ENCODE data around the gene FKBP15.
"Not testable (repeated sequence)": the region's sequence is repeated elsewhere in the genome, so short reads cannot be mapped to it uniquely, and the experiment has no call there.

FKBP15 gene

DNA sequence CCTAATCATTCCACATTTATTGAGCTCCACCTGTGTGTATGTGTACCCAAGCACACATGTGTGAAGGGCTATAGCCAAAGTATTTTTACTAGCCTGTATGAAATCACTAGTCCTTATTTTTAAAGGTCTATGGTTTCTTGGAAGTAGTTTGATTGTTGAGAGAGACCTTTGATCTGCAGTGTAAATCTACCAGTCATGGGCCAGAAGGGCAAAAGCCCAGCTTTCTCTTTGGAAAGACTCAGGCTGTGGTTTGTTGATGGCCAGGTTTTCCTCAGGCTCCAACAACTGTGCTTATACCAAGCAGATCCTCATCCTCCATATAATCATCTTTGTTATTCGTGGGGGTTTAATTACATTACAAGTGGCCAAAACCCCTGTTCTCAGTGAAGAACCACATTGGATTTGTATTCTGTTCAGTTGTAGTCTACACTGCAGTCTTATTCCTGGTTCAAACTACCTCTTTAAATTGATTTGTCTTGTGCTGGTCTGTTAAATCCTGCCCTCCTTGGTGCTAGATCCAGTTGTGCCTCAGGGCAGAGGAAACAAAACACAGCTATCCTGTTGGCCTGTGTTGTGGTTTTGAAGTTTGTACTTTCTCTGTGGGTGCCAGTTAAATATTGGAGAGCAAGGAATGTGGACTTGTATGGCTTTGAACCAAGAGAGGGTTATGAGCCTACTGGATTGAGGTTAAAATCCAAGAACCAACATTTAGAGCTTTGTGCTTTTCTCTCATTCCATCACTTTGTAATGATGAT is 41.0 kb upstream of the FKBP15 start:
- no peak overlapping the region for H3K4me3 ChIP-seq (ENCODE audit: low read depth, low read length)
- TF ChIP-seq CTCF (IDR thresholded peaks at IDR 0.05; ENCODE audit: insufficient read depth, low read depth, low read length, missing control alignments) = no peak
- no peak for DNase-seq (ENCODE audit: low read depth)

- no peak for DNase-seq (ENCODE audit: low read depth)
- no peak for TF ChIP-seq CTCF (IDR thresholded peaks at IDR 0.05; ENCODE audit: insufficient read depth, low read depth, low read length, missing control alignments)
- no peak overlapping the region for H3K4me3 ChIP-seq (ENCODE audit: low read depth, low read length)
Observed at GRCh38 chr9:113258282-113258681, 37.2 kb upstream of the FKBP15 start.

- DNase-seq (ENCODE audit: low read depth) = no peak
- H3K4me3 ChIP-seq (ENCODE audit: low read depth, low read length) = no peak overlapping the region
- TF ChIP-seq CTCF (IDR thresholded peaks at IDR 0.05; ENCODE audit: insufficient read depth, low read depth, low read length, missing control alignments) = no peak
Observed at GRCh38 chr9:113257863-113258262, 36.8 kb upstream of the FKBP15 start.

GRCh38 chr9:113255438-113255837 is 34.4 kb upstream of the FKBP15 start:
- H3K4me3 ChIP-seq (ENCODE audit: low read depth, low read length) = no peak overlapping the region
- no peak for DNase-seq (ENCODE audit: low read depth)
- no peak for TF ChIP-seq CTCF (IDR thresholded peaks at IDR 0.05; ENCODE audit: insufficient read depth, low read depth, low read length, missing control alignments)

GRCh38 chr9:113254991-113255390 is 33.9 kb upstream of the FKBP15 start:
- no peak for TF ChIP-seq CTCF (IDR thresholded peaks at IDR 0.05; ENCODE audit: insufficient read depth, low read depth, low read length, missing control alignments)
- no peak overlapping the region for H3K4me3 ChIP-seq (ENCODE audit: low read depth, low read length)
- DNase-seq (ENCODE audit: low read depth) = no peak

- no peak overlapping the region for H3K4me3 ChIP-seq (ENCODE audit: low read depth, low read length)
- TF ChIP-seq CTCF (IDR thresholded peaks at IDR 0.05; ENCODE audit: insufficient read depth, low read depth, low read length, missing control alignments) = no peak
- DNase-seq (ENCODE audit: low read depth) = no peak
Observed at GRCh38 chr9:113250807-113251206, 29.7 kb upstream of the FKBP15 start.

DNA sequence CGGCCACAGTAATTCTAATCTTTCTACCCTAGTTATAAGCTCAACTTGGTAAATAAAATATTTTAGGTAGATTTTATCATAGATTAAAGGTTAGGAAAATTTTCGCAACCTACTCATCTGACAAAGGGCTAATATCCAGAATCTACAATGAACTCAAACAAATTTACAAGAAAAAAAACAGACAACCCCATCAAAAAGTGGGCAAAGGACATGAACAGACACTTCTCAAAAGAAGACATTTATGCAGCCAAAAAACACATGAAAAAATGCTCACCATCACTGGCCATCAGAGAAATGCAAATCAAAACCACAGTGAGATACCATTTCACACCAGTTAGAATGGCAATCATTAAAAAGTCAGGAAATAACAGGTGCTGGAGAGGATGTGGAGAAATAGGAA is 28.6 kb upstream of the FKBP15 start:
- H3K4me3 ChIP-seq (ENCODE audit: low read depth, low read length); DNase-seq (ENCODE audit: low read depth): not testable (repeated sequence)

Measured in GM12865 (cell line).